ENCODE data around the gene PBX2. TPM values are rescaled to one million over a fixed set of nuclear protein-coding genes. Genes with fewer than 3 reads are reported as not detected.

PBX2 gene
- total RNA-seq, 3 donors from 2014 or later: 32.3 to 61.6 (median 48.5) TPM

DNA sequence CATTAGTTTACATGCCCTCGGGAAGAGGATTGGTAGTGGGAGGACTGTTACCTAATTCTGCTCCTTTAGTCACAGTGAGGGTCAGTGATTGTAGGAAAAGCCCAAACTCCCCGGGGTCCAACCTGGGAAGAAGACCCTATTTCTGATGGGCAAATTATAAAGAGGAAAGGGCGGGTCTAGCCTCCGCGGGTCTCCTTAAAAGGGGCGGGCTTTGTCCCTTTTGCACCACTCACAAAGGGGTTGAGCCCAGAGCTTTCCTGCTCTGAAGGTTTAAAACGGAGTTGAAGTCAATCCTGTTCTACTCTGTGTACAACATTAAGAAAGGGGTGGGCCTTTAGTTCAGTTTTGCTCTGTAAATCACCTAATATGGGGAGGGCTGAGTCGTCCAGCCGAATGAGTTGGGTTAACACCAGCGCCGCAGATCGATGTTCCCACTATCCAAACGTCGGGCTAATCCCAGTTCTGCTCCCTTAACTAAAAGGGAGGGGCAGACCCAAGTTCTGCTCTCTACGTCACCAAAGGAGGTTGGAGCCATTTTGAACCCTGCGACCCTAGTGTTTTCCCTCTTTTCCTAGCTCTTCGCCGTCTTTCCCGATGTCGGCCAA is 12.7 kb downstream of the PBX2 start:
- Histone ChIP-seq H3K9me3 (no peaks in the 10 kb centered on the region), H3K27me3 (no peaks in the 10 kb centered on the region), H3K4me3 (peak overlapping the region; percentile 72 to 91 (median 91)), H3K27ac (peak overlapping the region; percentile 95 to 98), H3K36me3 (no peaks in the 10 kb centered on the region), H3K4me1 (peaks cover 0 to 34% of the 10 kb centered on the region in 2 donors)
- TF ChIP-seq POLR2AphosphoS5 (IDR thresholded peaks at IDR 0.05) (peak in 2 of 3 donors; percentile 10 to 45), POLR2A (IDR thresholded peaks at IDR 0.05) (peak; percentile 49)
- TF ChIP-seq, protein P1, sequence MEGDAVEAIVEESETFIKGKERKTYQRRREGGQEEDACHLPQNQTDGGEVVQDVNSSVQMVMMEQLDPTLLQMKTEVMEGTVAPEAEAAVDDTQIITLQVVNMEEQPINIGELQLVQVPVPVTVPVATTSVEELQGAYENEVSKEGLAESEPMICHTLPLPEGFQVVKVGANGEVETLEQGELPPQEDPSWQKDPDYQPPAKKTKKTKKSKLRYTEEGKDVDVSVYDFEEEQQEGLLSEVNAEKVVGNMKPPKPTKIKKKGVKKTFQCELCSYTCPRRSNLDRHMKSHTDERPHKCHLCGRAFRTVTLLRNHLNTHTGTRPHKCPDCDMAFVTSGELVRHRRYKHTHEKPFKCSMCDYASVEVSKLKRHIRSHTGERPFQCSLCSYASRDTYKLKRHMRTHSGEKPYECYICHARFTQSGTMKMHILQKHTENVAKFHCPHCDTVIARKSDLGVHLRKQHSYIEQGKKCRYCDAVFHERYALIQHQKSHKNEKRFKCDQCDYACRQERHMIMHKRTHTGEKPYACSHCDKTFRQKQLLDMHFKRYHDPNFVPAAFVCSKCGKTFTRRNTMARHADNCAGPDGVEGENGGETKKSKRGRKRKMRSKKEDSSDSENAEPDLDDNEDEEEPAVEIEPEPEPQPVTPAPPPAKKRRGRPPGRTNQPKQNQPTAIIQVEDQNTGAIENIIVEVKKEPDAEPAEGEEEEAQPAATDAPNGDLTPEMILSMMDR (IDR thresholded peaks at IDR 0.05): no peak
- intact Hi-C loops (cut with DNase I; ENCODE audit: low total_unique reads): no loop called here
- DNase-seq (ENCODE audit: low spot score in 2 of 2): peak in 1 of 2 donors; percentile 52

DNA sequence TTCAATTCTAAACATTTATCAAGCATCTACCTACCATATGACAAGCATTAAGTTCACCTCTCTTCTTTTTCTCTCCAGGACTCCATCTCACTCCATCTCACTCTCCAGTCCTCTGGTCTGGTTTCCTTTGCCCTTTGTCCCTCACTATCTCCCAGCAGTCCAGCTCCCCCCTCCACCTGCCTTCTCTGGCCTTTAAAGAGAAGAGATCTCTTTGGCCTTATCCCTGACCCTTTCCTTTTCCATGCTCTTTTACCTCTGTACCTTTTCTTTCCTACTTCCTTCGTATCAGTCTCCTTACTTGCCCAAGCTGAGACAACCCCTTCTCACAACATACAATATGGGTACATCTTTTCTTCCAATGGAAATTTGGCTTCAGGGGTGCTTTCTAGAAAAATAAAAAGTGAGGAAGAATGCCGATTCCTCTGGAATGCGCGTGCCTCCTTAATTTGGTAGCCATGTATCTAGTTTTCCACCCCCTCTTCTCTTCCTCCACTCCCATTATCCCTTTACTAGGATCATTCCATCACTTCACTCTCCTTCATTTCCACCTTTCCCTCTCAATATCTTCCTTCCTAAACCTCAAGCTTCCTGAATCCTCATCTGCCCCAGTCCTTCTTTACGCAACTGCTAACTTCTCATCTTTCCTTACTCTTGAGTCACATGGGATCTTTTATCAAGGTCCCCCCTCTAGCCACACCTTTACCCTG is 13.4 kb downstream of the PBX2 start:
- intact Hi-C loops (cut with DNase I; ENCODE audit: low total_unique reads): no loop called here
- Histone ChIP-seq H3K4me1 (peaks cover 0 to 34% of the 10 kb centered on the region in 2 donors), H3K4me3 (peak overlapping the region; percentile 72 to 91 (median 91)), H3K9me3 (no peaks in the 10 kb centered on the region), H3K27me3 (no peaks in the 10 kb centered on the region), H3K36me3 (no peaks in the 10 kb centered on the region), H3K27ac (peak overlapping the region; percentile 95 to 98)
- no peak for DNase-seq (ENCODE audit: low spot score in 2 of 2)
- no peak for TF ChIP-seq POLR2A (IDR thresholded peaks at IDR 0.05)
- TF ChIP-seq, protein P1 (IDR thresholded peaks at IDR 0.05): no peak
- no peak for TF ChIP-seq POLR2AphosphoS5 (IDR thresholded peaks at IDR 0.05)

DNA sequence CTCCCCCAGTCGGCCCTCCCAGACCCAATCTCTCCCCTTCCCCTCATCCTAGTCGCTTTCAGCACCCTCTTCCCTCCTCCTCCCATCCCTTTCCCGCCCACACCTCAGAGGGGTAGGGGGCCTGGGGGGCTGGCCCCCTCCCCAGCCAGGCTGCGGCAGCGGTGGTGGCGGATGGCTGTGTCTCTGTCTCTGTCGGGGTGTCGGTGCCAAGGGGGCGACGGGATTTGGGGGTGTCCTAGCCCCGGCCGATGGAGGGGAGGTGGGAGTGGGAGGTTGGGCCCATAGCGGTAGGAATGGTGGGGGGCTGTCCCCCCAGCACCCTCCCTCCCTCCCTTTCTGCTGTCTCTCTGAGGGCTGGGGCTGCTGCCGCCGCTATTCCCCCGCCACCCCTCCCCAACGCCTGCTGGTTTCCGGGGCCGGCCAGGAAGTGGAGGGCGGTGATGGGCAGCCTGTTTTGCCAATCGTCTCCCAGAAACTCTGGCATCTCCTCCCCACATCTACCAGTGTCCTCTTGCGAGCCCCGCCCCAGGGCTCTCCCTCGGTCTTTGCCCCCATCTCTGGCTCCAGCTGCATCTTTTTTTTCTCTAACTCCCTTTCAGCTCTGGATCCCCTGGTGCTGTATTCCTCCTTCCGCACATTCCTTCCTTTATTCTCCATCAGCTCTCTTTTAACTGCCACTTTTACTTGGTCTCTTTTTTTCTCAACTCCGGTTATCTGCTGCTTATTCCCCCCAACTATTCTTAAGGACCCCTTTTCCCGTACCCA is 14.1 kb downstream of the PBX2 start, which contains the start of gene AGPAT1:
Gene AGPAT1 (minus strand): TSS at position 374 of the 765 bp plus-strand sequence. CDS start 4,588 bp downstream, outside the sequence.
- intact Hi-C loops (cut with DNase I; ENCODE audit: low total_unique reads): no loop called here
- H3K27ac ChIP-seq: peak within 1 kb of the TSS; percentile 95 to 98
- H3K27me3 ChIP-seq: no peaks in the 10 kb centered on the region
- no peaks in the 10 kb centered on the region for H3K36me3 ChIP-seq
- peak; percentile 94 for DNase-seq (ENCODE audit: low spot score in 2 of 2)
- peaks cover 0 to 34% of the 10 kb centered on the region in 2 donors for H3K4me1 ChIP-seq
- no peaks in the 10 kb centered on the region for H3K9me3 ChIP-seq
- peak; percentile 73 to 89 (median 81) for TF ChIP-seq POLR2AphosphoS5 (IDR thresholded peaks at IDR 0.05)
- TF ChIP-seq, protein P1 (IDR thresholded peaks at IDR 0.05): no peak
- TF ChIP-seq POLR2A (IDR thresholded peaks at IDR 0.05): peak; percentile 51
- peak within 1 kb of the TSS; percentile 72 to 91 (median 91) for H3K4me3 ChIP-seq

- Histone ChIP-seq H3K36me3 (no peaks in the 10 kb centered on the region), H3K4me3 (peak overlapping the region; percentile 72 to 91 (median 91)), H3K27ac (peak overlapping the region; percentile 93 to 98), H3K9me3 (no peaks in the 10 kb centered on the region), H3K27me3 (no peaks in the 10 kb centered on the region), H3K4me1 (peaks cover 0 to 34% of the 10 kb centered on the region in 2 donors)
- no peak for DNase-seq (ENCODE audit: low spot score in 2 of 2)
- intact Hi-C loops (cut with DNase I; ENCODE audit: low total_unique reads): no loop called here
- TF ChIP-seq POLR2AphosphoS5 (IDR thresholded peaks at IDR 0.05): no peak
- TF ChIP-seq, protein P1 (IDR thresholded peaks at IDR 0.05): no peak
- TF ChIP-seq POLR2A (IDR thresholded peaks at IDR 0.05): no peak
Measured at GRCh38 chr6:32175322-32175710, 14.7 kb downstream of the PBX2 start.

Measured in breast epithelium (tissue), 4 donors.